ENCODE measurements around the gene ZP1.

The ZP1 gene

GRCh38 chr11:60923326-60923725 lies 56.0 kb downstream of the ZP1 start:
- peaks cover 27% of the 10 kb centered on the region for H3K36me3 ChIP-seq
- TF ChIP-seq, protein P1, sequence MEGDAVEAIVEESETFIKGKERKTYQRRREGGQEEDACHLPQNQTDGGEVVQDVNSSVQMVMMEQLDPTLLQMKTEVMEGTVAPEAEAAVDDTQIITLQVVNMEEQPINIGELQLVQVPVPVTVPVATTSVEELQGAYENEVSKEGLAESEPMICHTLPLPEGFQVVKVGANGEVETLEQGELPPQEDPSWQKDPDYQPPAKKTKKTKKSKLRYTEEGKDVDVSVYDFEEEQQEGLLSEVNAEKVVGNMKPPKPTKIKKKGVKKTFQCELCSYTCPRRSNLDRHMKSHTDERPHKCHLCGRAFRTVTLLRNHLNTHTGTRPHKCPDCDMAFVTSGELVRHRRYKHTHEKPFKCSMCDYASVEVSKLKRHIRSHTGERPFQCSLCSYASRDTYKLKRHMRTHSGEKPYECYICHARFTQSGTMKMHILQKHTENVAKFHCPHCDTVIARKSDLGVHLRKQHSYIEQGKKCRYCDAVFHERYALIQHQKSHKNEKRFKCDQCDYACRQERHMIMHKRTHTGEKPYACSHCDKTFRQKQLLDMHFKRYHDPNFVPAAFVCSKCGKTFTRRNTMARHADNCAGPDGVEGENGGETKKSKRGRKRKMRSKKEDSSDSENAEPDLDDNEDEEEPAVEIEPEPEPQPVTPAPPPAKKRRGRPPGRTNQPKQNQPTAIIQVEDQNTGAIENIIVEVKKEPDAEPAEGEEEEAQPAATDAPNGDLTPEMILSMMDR (IDR thresholded peaks at IDR 0.05), result no peak
- peaks cover 0 to 6% of the 10 kb centered on the region in 2 experiments for H3K4me1 ChIP-seq (ENCODE audit: control insufficient read depth in 1 of 2, insufficient read depth in 1 of 2, low read depth in 1 of 2, low read length in 1 of 2)
- H3K4me3 ChIP-seq (ENCODE audit: low read depth in 1 of 2, low read length in 1 of 2), result no peak overlapping the region
- peaks cover 59% of the 10 kb centered on the region for H3K27me3 ChIP-seq
- no peaks in the 10 kb centered on the region for H3K9me3 ChIP-seq
- H3K27ac ChIP-seq, result no peak overlapping the region

- Histone ChIP-seq H3K36me3 (peaks cover 27% of the 10 kb centered on the region), H3K27ac (no peak overlapping the region), H3K4me3 (ENCODE audit: low read depth in 1 of 2, low read length in 1 of 2) (no peak overlapping the region), H3K9me3 (no peaks in the 10 kb centered on the region), H3K27me3 (peaks cover 63% of the 10 kb centered on the region), H3K4me1 (ENCODE audit: control insufficient read depth in 1 of 2, insufficient read depth in 1 of 2, low read depth in 1 of 2, low read length in 1 of 2) (peaks cover 0 to 6% of the 10 kb centered on the region in 2 experiments)
- TF ChIP-seq, protein P1 (IDR thresholded peaks at IDR 0.05), result no peak
These were observed 56.4 kb downstream of the ZP1 start for GRCh38 chr11:60923800-60924109.

GRCh38 chr11:60924110-60924905 lies 57.0 kb downstream of the ZP1 start, which contains the start of gene TMEM132A:
TSS of gene TMEM132A (plus strand) at chr11:60924460. CDS start at chr11:60924634, 174 bp downstream.
- TF ChIP-seq, protein P1 (IDR thresholded peaks at IDR 0.05), result no peak
- H3K4me3 ChIP-seq (ENCODE audit: low read depth in 1 of 2, low read length in 1 of 2), result no peak within 1 kb of the TSS
- peaks cover 0 to 6% of the 10 kb centered on the region in 2 experiments for H3K4me1 ChIP-seq (ENCODE audit: control insufficient read depth in 1 of 2, insufficient read depth in 1 of 2, low read depth in 1 of 2, low read length in 1 of 2)
- no peaks in the 10 kb centered on the region for H3K9me3 ChIP-seq
- H3K27ac ChIP-seq, result no peak within 1 kb of the TSS
- H3K27me3 ChIP-seq, result peaks cover 69% of the 10 kb centered on the region
- H3K36me3 ChIP-seq, result peaks cover 27% of the 10 kb centered on the region

Data from neutrophil (primary cell).